ENCODE measurements around the gene ZNF99. TPM values are rescaled to one million over a fixed set of nuclear protein-coding genes. Genes with fewer than 3 reads are reported as not detected.
"Not testable (repeated sequence)": the region's sequence is repeated elsewhere in the genome, so short reads cannot be mapped to it uniquely, and the experiment has no call there.

ZNF99 gene
- total and polyA plus RNA-seq, 9 donors, result 0.09 to 0.28 (median 0.20) TPM

DNA sequence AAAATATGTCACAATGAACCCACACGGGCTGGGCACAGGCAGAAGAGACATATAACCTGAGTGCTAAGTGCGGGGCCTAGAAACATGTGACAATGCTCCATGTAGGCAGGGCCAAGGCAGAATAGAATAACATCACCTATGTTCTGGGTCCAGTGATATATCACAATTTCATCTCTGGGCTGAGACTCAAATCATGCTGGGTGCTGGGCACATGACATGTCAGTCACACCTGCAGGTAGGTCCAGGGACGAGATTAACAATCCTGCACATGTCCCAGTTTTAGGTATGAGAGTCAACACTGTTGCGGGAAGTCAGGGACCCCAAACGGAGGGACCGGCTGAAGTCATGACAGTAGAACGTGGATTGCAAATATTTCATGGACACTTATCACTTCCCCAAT, 50.3 kb downstream of the ZNF99 start:
- 54% methylated on average over 3 of the region's 7 CpGs for WGBS (ENCODE audit: insufficient coverage)
- no peak for DNase-seq

DNA sequence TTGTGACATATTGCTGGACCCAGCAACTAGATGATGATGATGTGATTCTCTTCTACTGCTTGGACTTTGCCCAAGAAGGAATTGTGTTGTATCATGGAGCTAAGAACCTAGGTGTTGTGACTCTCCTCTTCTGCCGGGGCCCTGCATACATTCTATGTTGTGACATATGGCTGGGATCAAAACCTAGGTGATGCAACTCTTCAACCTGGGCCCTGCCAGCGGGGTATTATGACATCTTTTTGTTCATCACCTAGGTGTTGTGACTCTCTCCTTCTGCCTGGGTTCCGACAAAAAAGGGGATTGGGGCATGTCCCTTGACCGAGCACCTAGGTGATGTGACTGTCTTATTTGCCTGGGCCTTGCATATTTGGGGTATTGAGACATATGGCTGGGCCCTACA, 55.7 kb downstream of the ZNF99 start:
- WGBS (ENCODE audit: insufficient coverage), result 89% methylated on average over 2 of the region's 4 CpGs
- peaks cover 42% of the 10 kb centered on the region for H3K9me3 ChIP-seq (replicated peaks; ENCODE audit: control insufficient read depth, low read depth, low read length)
- not testable (repeated sequence) for DNase-seq

More for the DNA sequence above, 50.3 kb downstream of the ZNF99 start:
- Histone ChIP-seq H3K27ac (ENCODE audit: low read length) (no peak overlapping the region), H3K9me3 (replicated peaks; ENCODE audit: control insufficient read depth, low read depth, low read length) (peaks cover 50% of the 10 kb centered on the region), H3K4me3 (ENCODE audit: low read length) (no peak overlapping the region), H3K4me1 (ENCODE audit: control insufficient read depth, insufficient read depth, low read length) (no peaks in the 10 kb centered on the region), H3K36me3 (ENCODE audit: control insufficient read depth, insufficient read depth, low read length) (no peaks in the 10 kb centered on the region), H3K27me3 (ENCODE audit: control insufficient read depth, insufficient read depth, low read length) (no peaks in the 10 kb centered on the region)

DNA sequence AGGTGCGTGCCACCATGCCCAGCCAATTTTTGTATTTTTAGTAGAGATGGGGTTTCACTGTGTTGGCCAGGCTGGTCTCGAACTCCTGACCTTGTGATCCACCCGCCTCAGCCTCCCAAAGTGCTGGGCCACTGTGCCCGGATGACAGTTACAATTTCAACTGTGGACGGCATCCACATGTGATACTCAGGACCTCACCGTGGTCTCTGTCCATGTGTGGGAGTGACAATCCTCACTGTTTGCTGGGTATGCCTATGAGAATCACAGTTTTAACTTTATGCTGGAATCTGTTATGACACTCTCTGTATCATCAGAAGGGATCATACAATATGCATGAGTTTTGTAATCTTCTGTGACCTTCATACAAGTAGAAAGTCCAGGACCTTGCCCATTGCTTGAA, 62.4 kb downstream of the ZNF99 start:
- not testable (repeated sequence) for H3K4me1 ChIP-seq (ENCODE audit: control insufficient read depth, insufficient read depth, low read length); H3K4me3 ChIP-seq (ENCODE audit: low read length); H3K27me3 ChIP-seq (ENCODE audit: control insufficient read depth, insufficient read depth, low read length); DNase-seq; H3K27ac ChIP-seq (ENCODE audit: low read length); H3K36me3 ChIP-seq (ENCODE audit: control insufficient read depth, insufficient read depth, low read length)
- H3K9me3 ChIP-seq (replicated peaks; ENCODE audit: control insufficient read depth, low read depth, low read length), result peaks cover 56% of the 10 kb centered on the region
- 73% methylated on average over 5 of the region's 6 CpGs for WGBS (ENCODE audit: insufficient coverage)

More for the DNA sequence above, 55.7 kb downstream of the ZNF99 start:
- not testable (repeated sequence) for H3K36me3 ChIP-seq (ENCODE audit: control insufficient read depth, insufficient read depth, low read length); H3K4me3 ChIP-seq (ENCODE audit: low read length); H3K27me3 ChIP-seq (ENCODE audit: control insufficient read depth, insufficient read depth, low read length); H3K27ac ChIP-seq (ENCODE audit: low read length); H3K4me1 ChIP-seq (ENCODE audit: control insufficient read depth, insufficient read depth, low read length)

DNA sequence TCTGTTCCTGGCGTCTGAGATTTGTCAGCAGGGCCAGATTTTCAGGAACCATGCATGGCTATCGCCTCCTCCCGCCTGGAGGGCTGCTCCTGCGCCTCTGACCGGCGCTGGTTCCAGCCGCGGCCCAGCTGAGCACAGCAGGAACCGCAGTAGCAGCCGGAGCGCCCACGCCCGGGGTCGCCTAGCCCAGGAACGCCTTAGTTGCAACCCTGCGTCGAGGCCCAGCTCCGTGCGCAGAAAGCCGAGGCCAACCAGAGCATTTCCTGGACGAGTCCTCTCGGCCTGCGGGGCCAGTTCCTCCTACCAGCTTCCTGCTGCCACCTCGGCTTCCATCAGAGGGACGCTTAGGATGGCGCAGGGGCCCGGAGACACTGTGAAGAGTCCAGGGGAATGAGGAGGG, 75.0 kb downstream of the ZNF99 start:
- Histone ChIP-seq H3K36me3 (ENCODE audit: control insufficient read depth, insufficient read depth, low read length) (no peaks in the 10 kb centered on the region), H3K4me1 (ENCODE audit: control insufficient read depth, insufficient read depth, low read length) (no peaks in the 10 kb centered on the region), H3K4me3 (ENCODE audit: low read length) (no peak overlapping the region), H3K9me3 (replicated peaks; ENCODE audit: control insufficient read depth, low read depth, low read length) (peaks cover 13% of the 10 kb centered on the region), H3K27me3 (ENCODE audit: control insufficient read depth, insufficient read depth, low read length) (no peaks in the 10 kb centered on the region), H3K27ac (ENCODE audit: low read length) (no peak overlapping the region)
- no peak for DNase-seq
- WGBS (ENCODE audit: insufficient coverage), result 24% methylated on average over 27 of the region's 27 CpGs

DNA sequence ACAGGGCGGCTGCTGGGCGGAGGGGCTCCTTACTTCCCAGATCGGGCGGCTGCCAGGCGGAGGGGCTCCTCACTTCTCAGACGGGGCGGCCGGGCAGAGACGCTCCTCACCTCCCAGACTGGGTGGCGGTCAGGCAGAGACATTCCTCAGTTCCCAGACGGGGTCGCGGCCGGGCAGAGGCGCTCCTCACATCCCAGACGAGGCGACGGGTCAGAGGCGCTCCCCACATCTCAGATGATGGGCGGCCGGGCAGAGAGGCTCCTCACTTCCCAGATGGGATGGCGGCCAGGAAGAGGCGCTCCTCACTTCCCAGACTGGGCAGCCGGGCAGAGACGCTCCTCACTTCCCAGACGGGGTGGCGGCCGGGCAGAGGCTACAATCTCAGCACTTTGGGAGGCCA, 80.9 kb downstream of the ZNF99 start:
- H3K27me3 ChIP-seq (ENCODE audit: control insufficient read depth, insufficient read depth, low read length); H3K9me3 ChIP-seq (replicated peaks; ENCODE audit: control insufficient read depth, low read depth, low read length); DNase-seq; H3K4me1 ChIP-seq (ENCODE audit: control insufficient read depth, insufficient read depth, low read length); H3K36me3 ChIP-seq (ENCODE audit: control insufficient read depth, insufficient read depth, low read length); H3K4me3 ChIP-seq (ENCODE audit: low read length); H3K27ac ChIP-seq (ENCODE audit: low read length): not testable (repeated sequence)
- 95% methylated on average over 24 of the region's 28 CpGs for WGBS (ENCODE audit: insufficient coverage)

DNA sequence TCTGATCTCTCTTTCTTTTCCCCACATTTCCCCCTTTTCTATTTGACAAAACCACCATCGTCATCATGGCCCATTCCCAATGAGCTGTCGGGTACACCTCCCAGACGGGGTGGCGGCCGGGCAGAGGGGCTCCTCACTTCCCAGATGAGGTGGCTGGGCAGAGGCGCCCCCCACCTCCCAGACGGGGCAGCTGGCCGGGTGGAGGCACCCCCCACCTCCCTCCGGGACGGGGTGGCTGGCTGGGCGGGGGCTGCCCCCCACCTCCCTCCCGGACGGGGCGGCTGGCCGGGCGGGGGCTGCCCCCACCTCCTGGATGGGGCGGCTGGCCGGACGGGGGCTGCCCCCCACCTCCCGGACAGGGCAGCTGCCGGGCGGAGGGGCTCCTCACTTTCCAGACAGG, 81.3 kb downstream of the ZNF99 start:
- not testable (repeated sequence) for H3K27ac ChIP-seq (ENCODE audit: low read length); DNase-seq; H3K27me3 ChIP-seq (ENCODE audit: control insufficient read depth, insufficient read depth, low read length); H3K4me1 ChIP-seq (ENCODE audit: control insufficient read depth, insufficient read depth, low read length); H3K36me3 ChIP-seq (ENCODE audit: control insufficient read depth, insufficient read depth, low read length); H3K4me3 ChIP-seq (ENCODE audit: low read length); H3K9me3 ChIP-seq (replicated peaks; ENCODE audit: control insufficient read depth, low read depth, low read length)
- WGBS (ENCODE audit: insufficient coverage), result 94% methylated on average over 17 of the region's 22 CpGs

Other genes starting within 250 kb of the ZNF99 start
- gene ZNF492, start 149.8 kb downstream of the ZNF99 start, total RNA-seq, result 1.4 TPM
- 1 to 10 TPM in 5 of 8 donors, under 1 TPM in 3; 0.72 to 1.4 (median 1.0) TPM for gene ZNF492, start 149.8 kb downstream of the ZNF99 start, polyA plus RNA-seq (ENCODE audit: insufficient read depth in 1 of 8, insufficient read length in 8 of 8, low replicate concordance in 1 of 8)
- gene ZNF723, start 48.1 kb upstream of the ZNF99 start, total RNA-seq, result not detected
- under 1 TPM in 2 of 8 donors, not detected in 6; 0.09 to 0.50 TPM for gene ZNF723, start 48.1 kb upstream of the ZNF99 start, polyA plus RNA-seq (ENCODE audit: insufficient read depth in 1 of 8, insufficient read length in 8 of 8, low replicate concordance in 1 of 8)
- gene ZNF728, start 219.0 kb upstream of the ZNF99 start, total RNA-seq, result not detected
- gene ZNF728, start 219.0 kb upstream of the ZNF99 start, polyA plus RNA-seq (ENCODE audit: insufficient read depth in 1 of 8, insufficient read length in 8 of 8, low replicate concordance in 1 of 8), result under 1 TPM in 3 of 8 donors, not detected in 5; 0.08 to 0.19 (median 0.09) TPM

All from muscle of leg (tissue), 11 donors.